ENCODE results near the gene PDXDC1.
"Not testable (repeated sequence)": the region's sequence is repeated elsewhere in the genome, so short reads cannot be mapped to it uniquely, and the experiment has no call there.

Gene PDXDC1

DNA sequence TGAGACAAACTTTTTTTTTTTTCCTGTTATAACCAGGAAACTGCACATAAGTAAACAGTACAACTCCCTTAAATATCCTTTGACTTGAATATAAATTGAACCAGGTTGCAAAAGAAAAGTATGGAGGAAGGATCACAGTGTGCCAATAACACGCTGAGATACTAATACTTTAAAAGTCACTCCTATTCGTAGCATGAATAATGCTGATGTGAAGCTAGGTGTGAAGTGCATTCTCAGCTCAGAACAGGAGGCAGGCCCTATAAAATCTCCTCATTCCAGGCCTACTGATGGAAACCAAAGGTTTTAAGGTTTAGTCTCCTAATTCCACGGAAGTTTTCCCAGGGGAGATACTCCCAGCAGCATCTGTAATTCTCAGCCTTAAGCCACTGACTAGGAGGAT is 25.0 kb downstream of the PDXDC1 start:
- not testable (repeated sequence) for DNase-seq (ENCODE audit: low read depth, low spot score); H3K4me3 ChIP-seq (ENCODE audit: low read length)

DNA sequence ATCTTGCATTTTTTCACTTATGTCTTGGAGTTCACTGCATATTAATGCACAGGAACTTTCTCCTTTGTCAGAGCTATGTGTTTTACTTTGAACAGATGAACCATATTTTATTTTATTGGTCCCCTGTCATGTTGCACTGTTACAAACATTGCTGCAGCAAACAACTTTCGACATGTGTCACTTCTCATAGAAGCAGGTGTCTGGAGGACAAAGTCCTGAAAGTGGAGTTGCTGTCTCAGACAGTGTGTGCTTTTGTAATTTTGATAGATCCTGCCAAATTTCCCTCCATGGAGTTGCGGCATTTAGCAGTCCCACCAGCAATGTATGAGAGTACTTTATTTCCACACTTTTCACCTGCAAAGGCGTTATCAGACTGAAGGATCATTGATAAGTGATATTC is 27.6 kb downstream of the PDXDC1 start:
- not testable (repeated sequence) for H3K4me3 ChIP-seq (ENCODE audit: low read length); DNase-seq (ENCODE audit: low read depth, low spot score)

DNA sequence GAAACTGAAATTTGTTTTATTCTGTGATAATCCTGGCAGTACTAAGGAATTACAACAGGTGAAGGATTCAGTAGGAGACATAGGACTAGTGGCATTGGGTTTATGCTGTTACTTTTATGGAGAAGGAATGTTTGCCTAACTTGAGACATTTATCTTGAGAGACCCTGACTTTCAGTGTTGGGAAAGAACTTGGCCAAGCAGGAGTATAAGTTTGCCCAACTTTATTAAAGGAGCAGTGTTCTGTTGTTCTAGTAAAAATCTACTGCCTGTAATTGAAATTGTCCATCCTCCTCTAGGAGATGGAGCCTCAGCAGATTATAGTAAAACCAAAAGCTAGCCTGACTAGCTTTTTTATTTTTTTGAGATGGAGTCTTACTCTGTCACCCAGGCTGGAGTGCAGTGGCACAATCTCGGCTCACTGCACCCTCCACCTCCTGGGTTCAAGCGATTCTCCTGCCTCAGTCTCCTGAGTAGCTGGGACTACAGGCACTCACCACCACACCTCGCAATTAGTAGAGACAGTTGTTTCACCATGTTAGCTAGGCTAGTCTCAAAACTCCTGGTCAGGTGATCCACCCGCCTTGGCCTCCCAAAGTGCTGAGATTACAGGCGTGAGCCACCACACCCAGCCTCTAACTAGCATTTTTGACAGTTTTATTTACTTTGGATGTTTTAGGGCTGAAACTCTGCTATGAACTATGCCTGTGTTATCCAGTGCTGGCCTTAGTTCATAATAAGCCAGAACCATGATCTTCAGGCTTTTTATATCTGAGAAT is 30.7 kb downstream of the PDXDC1 start:
- H3K4me3 ChIP-seq (ENCODE audit: low read length); DNase-seq (ENCODE audit: low read depth, low spot score): not testable (repeated sequence)

DNA sequence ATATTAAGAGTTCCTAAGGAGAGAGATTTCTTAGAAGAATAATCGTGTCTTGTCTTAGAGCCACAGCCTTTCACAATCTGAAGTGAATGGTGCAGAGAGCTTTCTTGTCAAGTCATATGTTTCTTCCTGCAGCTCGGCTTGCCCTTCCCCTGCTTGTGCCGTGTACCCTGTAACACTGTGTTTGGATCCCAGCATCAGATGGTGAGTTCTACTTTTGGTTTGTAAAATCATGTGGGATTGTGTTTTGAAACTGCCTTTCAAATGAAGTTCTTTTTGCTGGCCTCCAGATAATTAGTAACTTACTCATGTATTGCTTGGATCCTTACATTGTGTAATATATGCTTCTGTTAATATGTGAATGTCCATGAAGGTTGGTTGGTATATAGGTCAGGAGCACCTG is 33.8 kb downstream of the PDXDC1 start:
- not testable (repeated sequence) for DNase-seq (ENCODE audit: low read depth, low spot score); H3K4me3 ChIP-seq (ENCODE audit: low read length)

DNA sequence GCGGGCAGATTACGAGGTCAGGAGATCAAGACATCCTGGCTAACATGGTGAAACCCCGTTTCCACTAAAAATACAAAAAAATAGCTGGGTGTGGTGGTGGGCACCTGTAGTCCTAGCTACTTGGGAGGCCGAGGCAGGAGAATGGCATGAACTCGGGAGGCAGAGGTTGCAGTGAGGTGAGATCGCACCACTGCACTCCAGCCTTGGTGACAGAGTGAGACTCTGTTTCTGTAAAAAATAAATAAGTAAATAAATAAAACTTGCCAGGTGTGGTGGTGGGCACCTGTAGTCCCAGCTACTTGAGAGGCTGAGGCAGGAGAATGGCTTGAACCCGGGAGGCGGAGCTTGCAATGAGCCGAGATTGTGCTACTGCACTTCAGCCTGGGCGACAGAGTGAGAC is 38.1 kb downstream of the PDXDC1 start:
- H3K4me3 ChIP-seq (ENCODE audit: low read length); DNase-seq (ENCODE audit: low read depth, low spot score): not testable (repeated sequence)

DNA sequence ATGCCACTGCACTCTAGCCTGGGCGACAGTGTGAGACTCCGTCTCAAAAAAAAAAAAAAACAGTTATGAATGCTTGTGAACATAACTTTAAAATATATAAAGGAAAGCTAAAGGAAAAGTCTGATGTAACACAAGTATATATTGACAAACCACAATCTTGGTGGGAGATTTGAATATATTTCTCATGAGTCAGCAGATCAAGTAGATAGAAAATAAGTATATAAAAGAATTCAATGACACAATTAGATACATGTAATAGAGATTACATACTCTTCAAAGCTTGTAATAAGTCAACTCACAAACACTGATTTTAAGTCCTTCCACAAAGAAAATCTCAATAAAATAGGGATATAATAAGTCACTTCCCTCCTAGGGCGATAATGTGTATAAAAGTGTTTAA is 40.8 kb downstream of the PDXDC1 start:
- DNase-seq (ENCODE audit: low read depth, low spot score); H3K4me3 ChIP-seq (ENCODE audit: low read length): not testable (repeated sequence)

DNA sequence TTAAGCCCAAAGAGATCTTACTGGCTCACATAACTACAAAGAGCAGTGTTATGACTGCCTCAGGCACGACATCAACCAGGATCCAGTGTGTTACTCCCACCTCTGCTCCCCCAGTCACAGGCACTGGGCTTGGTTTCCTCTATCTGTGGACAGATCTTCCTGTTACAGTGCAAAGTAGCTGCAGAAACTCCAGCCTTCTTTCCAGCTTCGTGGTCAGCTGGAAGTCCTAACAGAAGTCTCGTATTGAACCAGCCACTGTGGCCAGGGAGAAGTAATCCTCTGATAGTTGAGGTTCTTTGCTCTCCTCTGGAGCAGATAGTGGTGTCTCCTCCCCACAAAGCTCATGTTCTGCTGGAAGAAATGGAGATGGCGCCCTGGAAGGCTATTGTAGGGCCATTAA is 41.5 kb downstream of the PDXDC1 start:
- DNase-seq (ENCODE audit: low read depth, low spot score) = not testable (repeated sequence)

DNA sequence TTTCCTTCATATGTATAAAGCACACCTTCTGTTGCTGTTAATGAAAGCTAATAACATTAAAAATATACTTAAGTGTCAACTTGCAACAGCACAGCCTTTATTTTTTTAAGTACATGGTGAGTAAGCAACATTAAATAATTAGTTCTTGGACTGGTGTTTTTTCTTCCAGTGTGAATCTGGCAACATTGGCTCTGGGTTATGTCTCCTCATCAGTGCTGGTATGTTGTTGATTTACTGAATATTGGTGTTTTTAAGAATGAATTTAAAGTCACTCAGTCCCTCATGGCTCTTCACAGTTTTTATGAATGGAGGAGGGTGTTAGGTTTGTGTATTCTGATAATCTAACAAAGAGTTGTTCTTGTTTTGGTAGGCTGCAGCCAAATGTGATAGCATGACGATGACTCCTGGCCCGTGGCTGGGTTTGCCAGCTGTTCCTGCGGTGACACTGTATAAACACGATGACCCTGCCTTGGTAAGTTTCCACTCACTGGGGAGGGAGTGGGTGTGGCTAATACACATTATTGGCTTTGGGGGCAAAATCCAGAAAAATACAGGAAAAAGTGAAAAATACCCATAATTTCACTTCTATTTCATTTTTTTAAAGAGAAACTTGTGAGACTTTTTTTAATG is 42.2 kb downstream of the PDXDC1 start:
- not testable (repeated sequence) for DNase-seq (ENCODE audit: low read depth, low spot score); H3K4me3 ChIP-seq (ENCODE audit: low read length)

More for the DNA sequence above, 41.5 kb downstream of the PDXDC1 start:
- H3K4me3 ChIP-seq (ENCODE audit: low read length) = not testable (repeated sequence)

DNA sequence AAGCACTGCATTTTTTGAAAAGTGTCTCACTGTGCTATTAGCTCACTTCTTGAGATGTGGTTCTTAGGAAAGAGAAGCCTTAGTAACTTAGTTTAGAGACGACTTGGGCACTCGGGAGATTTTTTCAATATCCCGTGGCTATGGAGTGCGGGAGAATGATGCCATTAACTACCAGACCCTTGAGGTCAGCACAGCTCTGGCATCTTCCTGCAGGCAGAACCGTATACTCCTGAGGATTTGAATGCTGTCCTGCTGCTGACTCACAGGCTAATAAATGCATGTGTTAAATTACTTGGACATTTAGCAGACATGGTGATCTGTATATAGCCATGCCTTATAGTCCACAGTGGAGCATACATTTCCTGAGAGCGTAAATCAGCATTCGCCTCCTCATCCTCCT is 46.6 kb downstream of the PDXDC1 start:
- DNase-seq (ENCODE audit: low read depth, low spot score) = not testable (repeated sequence)

DNA sequence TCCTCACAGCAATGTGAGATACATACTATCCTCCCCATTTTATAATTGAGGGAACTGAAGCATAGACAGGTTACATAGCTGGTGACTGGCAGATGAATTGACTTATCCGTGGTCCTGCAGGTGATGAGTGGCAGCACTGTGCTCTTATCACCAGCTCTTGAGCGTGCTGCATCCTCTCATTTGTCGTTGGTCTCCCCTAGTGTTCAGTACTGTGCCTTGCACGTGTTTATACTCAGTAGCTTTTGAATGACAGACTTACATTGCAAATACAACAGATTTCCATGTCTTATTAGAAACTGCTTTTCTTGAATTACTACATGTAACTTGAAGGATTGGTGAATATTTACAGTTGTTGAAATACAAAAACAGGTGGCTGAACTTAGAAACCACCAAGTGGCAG is 47.4 kb downstream of the PDXDC1 start:
- H3K4me3 ChIP-seq (ENCODE audit: low read length) = not testable (repeated sequence)
- DNase-seq (ENCODE audit: low read depth, low spot score) = peak; percentile 81

More for the DNA sequence above, 46.6 kb downstream of the PDXDC1 start:
- H3K4me3 ChIP-seq (ENCODE audit: low read length) = not testable (repeated sequence)

DNA sequence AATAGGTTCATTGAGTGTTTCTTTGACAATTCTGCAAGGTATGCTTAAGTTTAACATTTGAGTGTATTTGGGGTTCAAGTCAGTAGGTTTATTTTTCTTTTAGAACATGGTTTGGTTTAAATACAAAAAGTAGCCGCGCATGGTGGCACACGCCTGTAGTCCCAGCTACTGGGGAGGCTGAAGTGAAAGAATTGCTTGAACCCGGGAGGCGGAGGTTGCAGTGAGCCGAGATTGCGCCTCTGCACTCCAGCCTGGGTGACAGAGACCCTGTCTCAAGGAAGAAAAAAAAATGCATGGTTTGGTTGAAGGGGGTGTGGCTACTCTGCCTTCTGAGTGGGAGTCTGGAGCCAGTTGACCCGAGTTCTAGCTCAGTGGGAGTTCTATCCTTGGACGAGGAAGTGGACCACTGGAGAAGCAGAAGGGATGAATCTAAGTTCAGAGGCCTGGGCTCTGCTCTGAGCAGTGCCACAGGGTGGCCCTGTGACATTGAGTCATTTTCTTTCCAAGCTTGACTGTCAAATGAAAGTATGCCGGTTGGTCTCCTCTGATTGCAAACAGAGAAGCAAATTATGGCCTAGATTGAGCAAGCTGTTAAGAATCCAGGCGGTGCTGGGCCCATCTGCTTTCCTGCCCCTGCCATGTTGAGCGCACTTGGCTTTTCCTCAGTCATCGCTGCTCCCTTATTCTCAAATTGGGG is 48.7 kb downstream of the PDXDC1 start:
- H3K4me3 ChIP-seq (ENCODE audit: low read length); DNase-seq (ENCODE audit: low read depth, low spot score): not testable (repeated sequence)

DNA sequence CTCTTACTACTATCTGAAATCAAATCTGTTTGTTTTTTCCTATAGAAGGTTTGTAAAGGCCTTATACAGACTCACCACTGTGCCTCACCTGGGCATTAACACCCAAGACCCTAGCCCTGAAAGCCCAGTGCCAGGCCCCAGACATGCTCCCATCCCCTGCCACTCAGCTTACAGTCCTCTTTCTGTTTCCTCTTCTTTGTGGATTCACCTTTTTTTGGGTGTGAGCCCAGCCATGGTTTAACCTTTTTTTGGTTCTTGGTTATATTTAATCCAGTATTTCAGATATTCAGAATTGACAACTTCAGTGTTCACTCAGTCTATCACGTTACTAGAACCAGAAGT is 50.0 kb downstream of the PDXDC1 start:
- DNase-seq (ENCODE audit: low read depth, low spot score) = not testable (repeated sequence)

DNA sequence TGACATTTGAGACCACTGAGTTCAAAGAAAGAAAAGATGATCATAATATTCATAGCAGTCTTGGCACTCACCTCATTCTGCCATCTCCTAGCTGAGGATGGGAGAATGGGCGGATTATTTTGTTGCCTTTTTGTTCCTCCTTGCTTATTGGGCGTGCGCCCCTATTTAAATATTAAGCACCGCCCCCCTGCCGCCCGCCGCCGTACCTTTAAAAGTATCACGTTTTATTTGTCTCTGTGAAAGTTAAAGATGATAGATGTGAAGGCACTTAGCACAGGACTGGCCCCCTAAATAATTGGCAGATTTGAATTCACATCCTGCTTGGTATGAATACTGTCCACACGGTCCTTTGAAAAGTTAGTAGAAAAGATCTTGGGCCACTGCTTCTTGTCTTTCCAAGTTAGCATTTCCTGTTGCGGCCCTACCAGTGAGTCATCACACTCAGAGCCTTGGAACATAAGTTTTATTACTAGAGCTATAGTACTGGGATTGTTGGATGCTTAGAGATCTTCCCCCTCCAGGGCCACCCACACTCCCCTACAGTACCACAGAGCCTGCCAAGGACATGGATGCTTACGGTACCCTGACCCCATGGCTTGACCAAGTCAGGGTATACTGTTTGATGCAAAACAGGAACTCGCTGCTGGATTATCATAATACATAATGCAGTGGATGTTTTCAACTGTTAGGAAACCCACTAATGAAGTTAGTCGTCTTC is 50.6 kb downstream of the PDXDC1 start:
- not testable (repeated sequence) for H3K4me3 ChIP-seq (ENCODE audit: low read length); DNase-seq (ENCODE audit: low read depth, low spot score)

More for the DNA sequence above, 50.0 kb downstream of the PDXDC1 start:
- H3K4me3 ChIP-seq (ENCODE audit: low read length) = not testable (repeated sequence)

DNA sequence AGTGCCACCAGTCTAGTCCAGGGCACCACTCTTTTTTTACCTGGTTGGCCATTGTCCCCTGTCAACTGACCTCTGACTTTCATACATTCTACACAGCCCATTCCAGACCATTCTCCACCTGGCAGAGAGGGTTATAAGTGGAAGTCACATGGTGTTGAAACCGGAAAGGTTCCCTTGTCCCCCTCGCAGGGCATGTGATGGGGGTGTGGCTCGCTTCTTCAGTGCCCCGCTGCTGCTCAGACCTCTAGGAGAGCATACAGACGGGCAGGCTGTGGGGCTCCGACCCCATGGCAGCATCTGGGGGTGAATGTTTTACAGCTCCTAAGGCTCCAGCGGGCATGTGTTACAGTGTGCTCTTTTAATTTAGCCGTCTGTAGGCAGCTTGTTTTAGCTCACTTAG is 52.2 kb downstream of the PDXDC1 start:
- not testable (repeated sequence) for DNase-seq (ENCODE audit: low read depth, low spot score)

DNA sequence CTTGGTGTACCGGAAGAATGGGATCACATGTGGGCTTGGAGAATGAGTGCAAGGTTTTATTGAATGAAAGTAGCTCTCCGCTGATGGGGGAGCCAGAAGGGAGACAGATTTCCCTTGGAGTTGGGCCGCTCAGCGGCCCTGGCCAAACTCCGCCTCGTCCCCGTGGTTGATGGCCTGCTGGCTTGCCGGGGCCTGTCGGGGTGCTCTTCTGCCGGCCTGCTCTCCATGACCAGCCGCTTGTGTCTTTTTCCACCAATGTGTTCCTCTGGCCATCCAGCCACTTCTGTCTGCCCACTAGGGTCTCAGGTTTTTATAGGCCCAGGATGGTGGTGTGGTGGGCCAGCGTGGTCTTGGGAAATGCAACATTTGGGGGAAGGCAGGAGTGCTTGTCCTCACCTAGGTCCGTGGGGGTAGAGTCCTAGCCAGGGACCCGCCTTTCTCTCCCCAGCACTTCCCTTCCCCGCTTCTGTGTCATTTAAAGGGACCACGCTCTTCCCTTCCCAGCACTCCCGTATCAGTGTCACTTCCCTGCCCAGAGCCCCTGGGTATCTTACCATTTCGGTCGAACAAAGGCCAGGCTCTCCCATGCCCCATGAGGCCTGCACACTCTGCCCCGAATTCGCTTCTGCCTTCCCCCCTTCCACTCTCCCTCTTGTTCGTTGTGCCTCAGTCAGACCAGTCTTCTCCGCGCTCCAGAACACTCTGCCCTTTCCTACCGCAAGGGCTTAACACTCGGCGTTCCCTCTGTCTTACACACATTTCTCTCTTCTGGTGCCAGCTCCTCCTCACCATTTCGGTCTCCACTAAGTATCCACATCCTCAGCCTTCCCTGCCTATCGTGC is 52.9 kb downstream of the PDXDC1 start:
- DNase-seq (ENCODE audit: low read depth, low spot score); H3K4me3 ChIP-seq (ENCODE audit: low read length): not testable (repeated sequence)

More for the DNA sequence above, 52.2 kb downstream of the PDXDC1 start:
- not testable (repeated sequence) for H3K4me3 ChIP-seq (ENCODE audit: low read length)

DNA sequence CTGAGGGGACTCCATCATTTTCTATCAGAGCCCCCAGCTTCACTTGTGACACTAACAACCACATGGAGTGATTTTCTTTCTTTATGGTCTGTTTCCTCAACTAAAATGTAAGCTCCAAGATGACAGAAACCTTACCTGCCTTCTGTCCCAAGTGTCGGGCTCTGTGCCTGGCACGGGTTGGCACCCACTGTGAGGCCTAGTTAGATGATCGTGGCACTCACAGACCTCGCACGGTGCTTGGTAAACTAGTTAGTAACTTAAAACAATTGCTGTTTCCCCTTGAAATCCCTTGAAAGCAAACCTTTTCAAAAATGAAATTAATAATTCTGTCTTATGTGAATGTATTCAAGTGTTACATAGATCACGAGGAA is 53.5 kb downstream of the PDXDC1 start:
- H3K4me3 ChIP-seq (ENCODE audit: low read length); DNase-seq (ENCODE audit: low read depth, low spot score): not testable (repeated sequence)

DNA sequence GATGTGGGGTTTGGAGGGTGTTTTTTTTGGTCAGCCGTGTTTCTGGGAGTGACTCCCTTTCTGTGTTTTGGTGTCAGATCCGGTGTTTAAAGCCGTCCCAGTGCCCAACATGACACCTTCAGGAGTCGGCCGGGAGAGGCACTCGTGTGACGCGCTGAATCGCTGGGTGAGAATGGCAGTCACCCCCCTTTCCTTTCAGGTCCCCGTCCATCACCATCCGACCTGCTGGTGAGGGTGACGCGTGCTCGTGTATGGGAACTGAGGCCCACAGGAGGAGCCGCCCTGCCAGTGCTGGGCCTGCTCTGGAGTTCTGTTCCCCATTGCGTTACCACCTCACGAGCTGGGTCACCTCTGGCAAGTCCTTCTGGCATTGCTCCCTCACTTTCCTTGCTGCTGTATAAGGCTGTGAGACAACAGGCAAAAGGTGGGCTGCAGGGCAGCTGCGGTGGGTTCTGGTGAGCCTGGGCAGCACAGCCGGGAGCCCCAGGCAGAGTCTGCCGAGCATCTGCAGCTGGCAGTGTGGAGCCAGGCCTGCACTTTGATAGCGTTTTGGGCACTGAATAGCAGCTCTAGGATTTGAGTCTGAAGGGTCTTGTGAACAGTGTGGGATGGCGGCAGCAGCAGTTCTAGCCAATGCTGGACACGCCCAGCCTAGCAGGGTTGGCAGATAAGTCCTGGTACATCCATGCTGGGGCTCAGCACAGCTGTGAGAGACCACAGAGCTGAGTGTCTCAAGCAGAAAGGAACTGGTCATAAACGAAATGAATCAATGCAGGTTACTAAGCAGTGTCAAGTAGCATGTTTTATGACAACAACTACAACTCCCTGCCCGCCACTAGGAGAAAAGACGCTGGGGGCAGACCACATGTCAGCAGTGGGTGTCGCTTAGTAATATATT is 54.2 kb downstream of the PDXDC1 start:
- DNase-seq (ENCODE audit: low read depth, low spot score); H3K4me3 ChIP-seq (ENCODE audit: low read length): not testable (repeated sequence)

DNA sequence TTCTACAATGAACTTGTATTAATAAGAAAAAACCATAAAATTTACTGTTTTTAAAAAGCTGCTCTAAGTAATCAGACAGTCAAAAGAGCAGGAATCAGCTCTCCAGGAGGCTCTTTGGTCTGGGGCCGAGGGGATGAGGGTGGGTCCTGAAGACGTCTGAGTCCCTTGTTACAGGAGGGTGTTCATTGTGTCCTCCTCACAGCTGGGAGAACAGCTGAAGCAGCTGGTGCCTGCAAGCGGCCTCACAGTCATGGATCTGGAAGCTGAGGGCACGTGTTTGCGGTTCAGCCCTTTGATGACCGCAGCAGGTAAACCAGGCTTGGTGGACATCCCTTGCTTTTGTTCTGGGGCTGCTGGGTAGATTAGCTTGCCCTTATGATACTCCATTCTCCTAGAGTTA is 54.9 kb downstream of the PDXDC1 start:
- not testable (repeated sequence) for DNase-seq (ENCODE audit: low read depth, low spot score); H3K4me3 ChIP-seq (ENCODE audit: low read length)
